Activated T-cell treated with anti-CD3 and anti-CD28 coated beads for 48 hours (primary cell): ENCODE measurements around the gene KRT76.

Experiments used
- DNase-seq: peaks from one replicate; pipeline ENCODE4 v3.0.0-alpha.2; 2020; ENCODE audit warnings: low read depth

The KRT76 gene

GRCh38 chr12:52730383-52730782, 46.8 kb downstream of the KRT76 start:
- DNase-seq, result no peak

- DNase-seq, result no peak
Observed at GRCh38 chr12:52729147-52729546, 48.0 kb downstream of the KRT76 start.

GRCh38 chr12:52728374-52728773, 48.8 kb downstream of the KRT76 start:
- DNase-seq, result no peak

GRCh38 chr12:52727037-52727436, 50.1 kb downstream of the KRT76 start:
- no peak for DNase-seq

GRCh38 chr12:52726451-52726850, 50.7 kb downstream of the KRT76 start:
- DNase-seq, result no peak

- no peak for DNase-seq
Observed at GRCh38 chr12:52724384-52724783, 52.8 kb downstream of the KRT76 start.

GRCh38 chr12:52722680-52723079, 54.5 kb downstream of the KRT76 start:
- no peak for DNase-seq

- DNase-seq, result no peak
Observed at GRCh38 chr12:52721838-52722470, 55.2 kb downstream of the KRT76 start.

- DNase-seq, result no peak
Observed at GRCh38 chr12:52720365-52720886, 56.7 kb downstream of the KRT76 start.
